IMR-90 (cell line): ENCODE data around the gene ZNF587B. TPM values are rescaled to one million over a fixed set of nuclear protein-coding genes. Genes with fewer than 3 reads are reported as not detected.

Experiments
- ATAC-seq: fragments of 200-7000 bp; cut with Tn5 transposase; 2 replicates; pipeline ENCODE4 v1.9.1; 2020; ENCODE audit warnings: low read depth, mild to moderate bottlenecking, moderate library complexity
- BruUV-seq: library from RNA; stranded (reverse); fragments of 400-500 nt; replicated peaks from 2 replicates; lab custom pipeline; 2021; lab: Mats Ljungman, UMichigan
- CTCF ChIA-PET: fragments of 300-600 bp; formaldehyde crosslinking; extraction: SDS; loops from one replicate; lab custom pipeline; 2021; ENCODE audit warnings: antibody characterized with exemption; lab: Yijun Ruan, JAX
- POLR2A ChIA-PET: fragments of 300-600 bp; sonication (Branson Sonifier 250); formaldehyde crosslinking; loops from one replicate; lab custom pipeline; 2022; ENCODE audit warnings: antibody characterized with exemption; ENCODE audit not compliant: unreplicated experiment; lab: Charles Lee
- DNase-seq: peaks from one replicate; pipeline ENCODE4 v3.0.0; 2013
- H2AFZ ChIP-seq: replicated peaks from 2 replicates; pipeline ENCODE3; 2013; ENCODE audit warnings: low read length, mild to moderate bottlenecking; ENCODE audit not compliant: poor library complexity
- H2AK5ac ChIP-seq: 2 replicates; pipeline ENCODE4 v1.6.1; 2013; ENCODE audit warnings: low read depth, low read length, inconsistent platforms
- H2AK9ac ChIP-seq: replicated peaks from 2 replicates; pipeline ENCODE3; 2013; ENCODE audit warnings: mild to moderate bottlenecking, low read depth, low read length, moderate library complexity; ENCODE audit not compliant: poor library complexity
- H2BK120ac ChIP-seq: 2 replicates; pipeline ENCODE4 v1.6.1; 2013; ENCODE audit warnings: low read depth, low read length, inconsistent platforms
- H2BK15ac ChIP-seq: 3 replicates; pipeline ENCODE4 v1.6.1; 2013; ENCODE audit warnings: low read depth, low read length, inconsistent platforms
- H2BK20ac ChIP-seq: 2 replicates; pipeline ENCODE4 v1.6.1; 2013; ENCODE audit warnings: low read depth, mild to moderate bottlenecking, inconsistent platforms, low read length, moderate library complexity
- H2BK5ac ChIP-seq: 2 replicates; pipeline ENCODE4 v1.6.1; 2013; ENCODE audit warnings: mild to moderate bottlenecking, low read depth, low read length, inconsistent platforms; ENCODE audit not compliant: poor library complexity, severe bottlenecking
- H3K14ac ChIP-seq: replicated peaks from 2 replicates; pipeline ENCODE4 v1.6.1; 2013; ENCODE audit warnings: low read depth, low read length, inconsistent platforms
- H3K18ac ChIP-seq: 2 replicates; pipeline ENCODE4 v1.6.1; 2013; ENCODE audit warnings: low read depth, low read length, control low read depth
- H3K23ac ChIP-seq: 2 replicates; pipeline ENCODE4 v1.6.1; 2013; ENCODE audit warnings: low read depth, low read length, inconsistent platforms
- H3K27ac ChIP-seq: 2 replicates; pipeline ENCODE4 v1.5.1; 2013; ENCODE audit warnings: mild to moderate bottlenecking, control low read depth, low read length; ENCODE audit not compliant: insufficient read depth
- H3K27me3 ChIP-seq: 2 replicates; pipeline ENCODE4 v1.6.1; 2013; ENCODE audit warnings: low read length; ENCODE audit not compliant: control insufficient read depth, insufficient read depth
- H3K36me3 ChIP-seq: 2 replicates; pipeline ENCODE4 v1.6.1; 2013; ENCODE audit warnings: low read length, mixed read lengths; ENCODE audit not compliant: control insufficient read depth, insufficient read depth
- H3K4ac ChIP-seq: 2 replicates; pipeline ENCODE4 v1.6.1; 2013; ENCODE audit warnings: low read depth, low read length, inconsistent platforms
- H3K4me1 ChIP-seq: 2 replicates; pipeline ENCODE4 v1.6.1; 2013; ENCODE audit warnings: low read length, mixed read lengths; ENCODE audit not compliant: control insufficient read depth, insufficient read depth
- H3K4me2 ChIP-seq: 2 replicates; pipeline ENCODE4 v1.6.1; 2013; ENCODE audit warnings: low read depth, mild to moderate bottlenecking, control low read depth, low read length, moderate library complexity
- H3K4me3 ChIP-seq: 2 replicates; pipeline ENCODE4 v1.5.1; 2013; ENCODE audit warnings: low read depth, mild to moderate bottlenecking, control low read depth, low read length, moderate library complexity; ENCODE audit not compliant: insufficient read depth
- H3K56ac ChIP-seq: 2 replicates; pipeline ENCODE4 v1.6.1; 2013; ENCODE audit warnings: low read length, inconsistent platforms; ENCODE audit not compliant: insufficient read depth; ENCODE audit errors: extremely low read depth
- H3K79me1 ChIP-seq, 2 experiments: 2 replicates each; pipeline ENCODE4 v1.6.1; 2013; ENCODE audit warnings: low read length in 2 of 2, inconsistent platforms in 1 of 2, low read depth in 1 of 2
- H3K9ac ChIP-seq: 2 replicates; pipeline ENCODE4 v1.6.1; 2013; ENCODE audit warnings: low read depth, low read length, control low read depth
- H3K9me1 ChIP-seq: 2 replicates; pipeline ENCODE4 v1.6.1; 2013; ENCODE audit warnings: low read length, inconsistent platforms; ENCODE audit not compliant: insufficient read depth
- H3K9me3 ChIP-seq: 2 replicates; pipeline ENCODE4 v1.6.1; 2013; ENCODE audit warnings: low read length; ENCODE audit not compliant: control insufficient read depth, insufficient read depth
- H4K20me1 ChIP-seq: 2 replicates; pipeline ENCODE4 v1.6.1; 2013; ENCODE audit warnings: low read length, inconsistent platforms; ENCODE audit not compliant: insufficient read depth
- H4K5ac ChIP-seq: 2 replicates; pipeline ENCODE4 v1.6.1; 2013; ENCODE audit warnings: mild to moderate bottlenecking, low read depth, low read length, control low read depth
- H4K8ac ChIP-seq, 2 experiments: 2 replicates each; pipeline ENCODE4 v1.6.1; 2013; ENCODE audit warnings: low read depth in 2 of 2, low read length in 2 of 2, control low read depth in 1 of 2, inconsistent platforms in 1 of 2
- H4K91ac ChIP-seq: 2 replicates; pipeline ENCODE4 v1.6.1; 2013; ENCODE audit warnings: low read depth, low read length, inconsistent platforms; ENCODE audit not compliant: insufficient read depth
- CHD1 ChIP-seq: IDR thresholded peaks from 2 replicates; pipeline ENCODE4 v1.6.1; 2012; ENCODE audit warnings: low read depth, low read length, improper control_type of control experiment
- SMC3 ChIP-seq: fragments of 150-350 bp; IDR thresholded peaks from 2 replicates; pipeline ENCODE4 v1.6.1; 2016; ENCODE audit warnings: low read depth, mild to moderate bottlenecking, antibody characterized with exemption, low read length, moderate library complexity
- WGBS, 2 experiments: methylation state at CpG; one replicate each; pipeline versions ENCODE4 v1.1.5 to v1.1.7; 2013; ENCODE audit warnings: missing lambda C conversion rate in 2 of 2; ENCODE audit not compliant: insufficient read length in 1 of 2; ENCODE audit errors: extremely low coverage in 2 of 2; 5-methylcytosine and 5-hydroxymethylcytosine counted together
- dilution Hi-C: fragments of 300-500 bp; cut with HindIII; formaldehyde crosslinking; loops from one replicate; pipeline ENCODE4 v1.14.3; 2018; ENCODE audit warnings: low sequenced_read_pairs; ENCODE audit not compliant: unreplicated experiment
- in situ Hi-C: fragments of 300-500 bp; cut with MboI; formaldehyde crosslinking; loops from 3 replicates; pipeline ENCODE4 v1.14.3; 2019; ENCODE audit warnings: low sequenced_read_pairs, inconsistent platforms, mixed read lengths
- intact Hi-C: fragments of 100-400 bp; cut with micrococcal nuclease; formaldehyde crosslinking; loops from 2 replicates; pipeline ENCODE4 v1.10.0; 2022
- polyA plus RNA-seq, 3 experiments: library from polyadenylated mRNA; depleted of rRNA; stranded (reverse); fragments of >200 nt; gene quantifications; 2 replicates each; pipeline ENCODE4 v1.2.3, GENCODE V29; 2012; ENCODE audit warnings: low replicate concordance in 1 of 3
- total RNA-seq: library from RNA; depleted of rRNA; stranded (reverse); fragments of >200 nt; gene quantifications from 2 replicates; pipeline ENCODE4 v1.2.3, GENCODE V29; 2012

The ZNF587B gene
- total and polyA plus RNA-seq, 2 of the 4 experiments (the other 2 are of a cell fraction), result 3.7 to 33.9 TPM

DNA sequence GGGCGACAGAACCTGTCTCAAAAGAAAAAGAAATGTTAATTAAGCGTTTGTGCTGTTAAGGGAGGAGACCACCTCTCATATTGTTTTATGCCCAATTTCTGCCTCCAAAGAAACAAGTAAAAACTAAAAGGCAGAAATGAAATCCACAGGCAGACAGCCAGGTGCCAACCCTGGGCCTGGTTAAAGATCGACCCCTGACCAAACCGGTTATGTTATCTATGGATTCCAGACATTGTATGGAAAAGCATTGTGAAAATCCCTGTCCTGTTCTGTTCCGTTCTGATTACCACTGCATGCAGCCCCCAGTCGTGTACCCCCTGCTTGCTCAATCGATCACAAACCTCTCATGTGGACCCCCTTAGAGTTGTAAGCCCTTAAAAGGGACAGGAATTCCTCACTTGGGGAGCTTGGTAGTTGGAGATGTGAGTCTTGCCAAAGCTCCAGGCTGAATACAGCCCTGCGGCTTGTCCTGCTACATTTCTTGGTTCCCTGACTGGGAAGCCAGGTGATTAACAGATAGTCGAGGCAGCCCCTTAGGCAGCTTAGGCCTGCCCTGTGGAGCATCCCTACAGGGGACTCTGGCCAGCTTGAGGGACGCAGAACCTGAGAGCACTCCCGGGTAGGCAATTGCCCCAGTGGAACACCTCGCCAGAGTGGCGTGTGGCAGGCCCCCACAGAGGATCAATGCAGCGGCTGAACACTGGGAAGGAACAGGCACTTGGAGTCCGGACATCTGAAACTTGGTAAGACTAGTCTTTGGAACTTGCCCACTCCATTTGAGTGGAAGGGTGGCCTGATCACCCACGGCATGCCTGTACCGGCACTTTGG lies 14.6 kb upstream of the ZNF587B start:
- H2BK120ac ChIP-seq, result no peak overlapping the region
- no peak overlapping the region for H2BK15ac ChIP-seq
- no peak overlapping the region; the same call in 1 of the 2 replicates for H2AK5ac ChIP-seq
- no peak overlapping the region for H2BK5ac ChIP-seq
- in situ Hi-C loops (no loop called here), intact Hi-C loops (no loop called here), dilution Hi-C loops (no loop called here)
- DNase-seq (no peak), ATAC-seq (no peak)
- peak overlapping the region; percentile 16; the same call in 1 of the 2 replicates for H3K4ac ChIP-seq
- H4K20me1 ChIP-seq, result no peaks in the 10 kb centered on the region
- H3K4me2 ChIP-seq, result peak overlapping the region; percentile 66
- H3K4me3 ChIP-seq, result no peak overlapping the region
- no peaks in the 10 kb centered on the region for H3K27me3 ChIP-seq
- peaks cover 2% of the 10 kb centered on the region for H3K4me1 ChIP-seq
- no peak overlapping the region for H3K27ac ChIP-seq
- POLR2A ChIA-PET, result interaction anchor here (0.6 to 0.8 kb wide), 2 partner anchors 18 to 80 kb away, joined by 5 read pairs; no protein-coding TSS in a partner anchor
- H4K91ac ChIP-seq, result no peak overlapping the region
- peak overlapping the region; percentile 21; the same call in 1 of the 2 replicates for H3K23ac ChIP-seq
- H3K9me3 ChIP-seq, result no peaks in the 10 kb centered on the region
- H2BK20ac ChIP-seq, result no peak overlapping the region
- TF ChIP-seq SMC3 (no peak), CHD1 (no peak)
- no peaks in the 10 kb centered on the region for H3K9me1 ChIP-seq
- no peak overlapping the region for H3K56ac ChIP-seq
- no peak overlapping the region for H3K9ac ChIP-seq
- no peak overlapping the region; the same call in 1 of the 2 replicates for H4K5ac ChIP-seq
- H2AFZ ChIP-seq, result peak overlapping the region; percentile 93
- BruUV-seq, result no TSS peak
- CTCF ChIA-PET, result no interaction called here
- peaks cover 7% of the 10 kb centered on the region for H3K36me3 ChIP-seq
- H2AK9ac ChIP-seq, result no peak overlapping the region
- peaks cover 8 to 59% of the 10 kb centered on the region in 2 experiments; a peak in 3 of 4 replicates for H3K79me1 ChIP-seq
- H3K14ac ChIP-seq, result no peak overlapping the region
- H4K8ac ChIP-seq, result peak overlapping the region; percentile 24 to 71; a peak in 1 of 4 replicates
- no peak overlapping the region for H3K18ac ChIP-seq
- 93% methylated on average over 3 of the region's 17 CpGs; no CpG with 5 or more reads in 1 of the 2 experiments for WGBS, 2 experiments
